Neural crest cell (in vitro differentiated cells): ENCODE results near the gene FMNL3. TPM values are rescaled to one million over a fixed set of nuclear protein-coding genes. Genes with fewer than 3 reads are reported as not detected.

Experiments
- DNase-seq: peaks from one replicate; pipeline ENCODE4 v3.0.0; 2021; ENCODE audit warnings: low read depth, mixed read lengths, low spot score
- H3K27ac Mint-ChIP-seq: one replicate; pipeline ENCODE4 v1.8.0; 2021; ENCODE audit warnings: mild to moderate bottlenecking, mixed read lengths; ENCODE audit not compliant: unreplicated experiment
- H3K27me3 Mint-ChIP-seq: 2 replicates; pipeline ENCODE4 v1.8.0; 2021; ENCODE audit warnings: low read depth, mild to moderate bottlenecking, mixed read lengths
- H3K36me3 Mint-ChIP-seq: 2 replicates; pipeline ENCODE4 v1.8.0; 2021; ENCODE audit warnings: low read depth, mild to moderate bottlenecking, mixed read lengths
- H3K4me1 Mint-ChIP-seq: 2 replicates; pipeline ENCODE4 v1.8.0; 2021; ENCODE audit warnings: mixed read lengths
- H3K4me3 Mint-ChIP-seq: one replicate; pipeline ENCODE4 v1.8.0; 2021; ENCODE audit warnings: mild to moderate bottlenecking, mixed read lengths
- H3K9me3 Mint-ChIP-seq: 2 replicates; pipeline ENCODE4 v1.8.0; 2021; ENCODE audit warnings: mixed read lengths
- total RNA-seq: library from RNA; stranded (reverse); gene quantifications from 2 replicates; pipeline ENCODE4 v1.2.1, GENCODE V29; 2021
- TF ChIP-seq, protein P1 (sequence below): fragments of 200-600 bp; sonication (generic); conservative IDR thresholded peaks from 2 replicates; pipeline ENCODE4 v1.5.0; 2021; ENCODE audit warnings: antibody characterized with exemption, mild to moderate bottlenecking

FMNL3 gene
- total RNA-seq, 1 donor from 2014 or later: 38.9 TPM

GRCh38 chr12:49588281-49588680 is 118.9 kb downstream of the FMNL3 start:
- Mint-ChIP-seq H3K4me3 (no peak overlapping the region), H3K27ac (peak overlapping the region; percentile 29), H3K9me3 (no peaks in the 10 kb centered on the region), H3K4me1 (peaks cover 5% of the 10 kb centered on the region), H3K27me3 (no peaks in the 10 kb centered on the region), H3K36me3 (no peaks in the 10 kb centered on the region)
- no peak for DNase-seq
- TF ChIP-seq, protein P1, sequence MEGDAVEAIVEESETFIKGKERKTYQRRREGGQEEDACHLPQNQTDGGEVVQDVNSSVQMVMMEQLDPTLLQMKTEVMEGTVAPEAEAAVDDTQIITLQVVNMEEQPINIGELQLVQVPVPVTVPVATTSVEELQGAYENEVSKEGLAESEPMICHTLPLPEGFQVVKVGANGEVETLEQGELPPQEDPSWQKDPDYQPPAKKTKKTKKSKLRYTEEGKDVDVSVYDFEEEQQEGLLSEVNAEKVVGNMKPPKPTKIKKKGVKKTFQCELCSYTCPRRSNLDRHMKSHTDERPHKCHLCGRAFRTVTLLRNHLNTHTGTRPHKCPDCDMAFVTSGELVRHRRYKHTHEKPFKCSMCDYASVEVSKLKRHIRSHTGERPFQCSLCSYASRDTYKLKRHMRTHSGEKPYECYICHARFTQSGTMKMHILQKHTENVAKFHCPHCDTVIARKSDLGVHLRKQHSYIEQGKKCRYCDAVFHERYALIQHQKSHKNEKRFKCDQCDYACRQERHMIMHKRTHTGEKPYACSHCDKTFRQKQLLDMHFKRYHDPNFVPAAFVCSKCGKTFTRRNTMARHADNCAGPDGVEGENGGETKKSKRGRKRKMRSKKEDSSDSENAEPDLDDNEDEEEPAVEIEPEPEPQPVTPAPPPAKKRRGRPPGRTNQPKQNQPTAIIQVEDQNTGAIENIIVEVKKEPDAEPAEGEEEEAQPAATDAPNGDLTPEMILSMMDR: no peak

DNA sequence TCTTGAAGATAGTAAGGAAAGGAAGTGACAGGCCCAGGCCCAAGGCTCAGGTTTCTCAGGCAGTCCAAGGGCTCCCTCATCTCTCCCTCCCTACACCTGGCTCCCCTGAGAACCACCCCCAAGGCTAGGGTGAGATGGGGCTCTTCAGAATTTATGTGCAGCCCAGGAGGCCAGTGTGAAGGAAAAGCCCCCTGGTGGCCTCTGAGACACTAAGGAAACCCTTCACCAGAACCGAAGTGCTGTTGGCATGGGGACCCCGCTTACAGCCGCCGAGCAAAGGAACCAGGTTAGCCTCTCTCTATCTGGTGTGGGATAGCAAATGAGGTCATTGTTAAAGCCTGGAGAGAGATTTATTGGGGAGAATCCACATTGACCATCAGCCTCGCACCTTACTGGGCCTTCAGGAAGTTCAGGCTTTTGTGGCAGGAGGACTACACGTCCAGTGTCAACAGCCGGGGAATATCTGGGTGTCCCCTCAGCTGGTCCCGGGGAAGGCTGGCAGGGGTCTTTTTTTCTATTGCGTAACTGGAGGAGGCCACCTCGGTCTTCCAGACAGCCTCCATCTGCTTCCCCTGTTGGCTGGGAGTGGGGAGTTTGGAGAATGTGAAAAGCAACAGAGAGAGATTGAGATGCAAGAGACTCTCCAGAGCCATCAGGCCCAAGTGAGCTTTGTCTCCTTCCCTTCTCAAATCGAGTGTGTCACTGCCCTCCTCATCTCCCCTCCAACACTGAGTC is 119.9 kb downstream of the FMNL3 start:
- H3K36me3 Mint-ChIP-seq: no peaks in the 10 kb centered on the region
- peak overlapping the region; percentile 75 for H3K27ac Mint-ChIP-seq
- no peaks in the 10 kb centered on the region for H3K9me3 Mint-ChIP-seq
- no peak for DNase-seq
- H3K4me1 Mint-ChIP-seq: peaks cover 9% of the 10 kb centered on the region
- H3K4me3 Mint-ChIP-seq: no peak overlapping the region
- H3K27me3 Mint-ChIP-seq: no peaks in the 10 kb centered on the region
- TF ChIP-seq, protein P1: no peak

Other genes with a start within 250 kb of the FMNL3 start
- 0.16 and 0.34 TPM in 2 replicates for gene KCNH3, start 168.4 kb downstream of the FMNL3 start, total RNA-seq
- 89.6 and 95.3 TPM in 2 replicates for gene MCRS1, start 139.3 kb downstream of the FMNL3 start, total RNA-seq
- gene FAM186B, start 101.8 kb downstream of the FMNL3 start, total RNA-seq: 0.28 TPM in 1 of 2 replicates, not detected in the other
- gene PRPF40B, start 83.8 kb downstream of the FMNL3 start, total RNA-seq: 24.4 and 27.0 TPM in 2 replicates
- 352 and 370 TPM in 2 replicates for gene TMBIM6, start 34.2 kb upstream of the FMNL3 start, total RNA-seq
- 40.8 and 45.0 TPM in 2 replicates for gene NCKAP5L, start 121.0 kb upstream of the FMNL3 start, total RNA-seq
- gene BCDIN3D, start 135.7 kb upstream of the FMNL3 start, total RNA-seq: 7.9 and 9.6 TPM in 2 replicates
- gene FAIM2, start 196.5 kb upstream of the FMNL3 start, total RNA-seq: 0.73 and 1.6 TPM in 2 replicates
- not detected in 2 replicates for gene AQP2, start 243.3 kb upstream of the FMNL3 start, total RNA-seq